ENCODE measurements around the gene KCNG2. TPM values are rescaled to one million over a fixed set of nuclear protein-coding genes. Genes with fewer than 3 reads are reported as not detected.
A peak's percentile ranks its signal among the peaks of the same experiment; 100 is the strongest.

The KCNG2 gene
- total and polyA plus RNA-seq, 2 of the 4 experiments (the other 2 are of a cell fraction) = not detected

DNA sequence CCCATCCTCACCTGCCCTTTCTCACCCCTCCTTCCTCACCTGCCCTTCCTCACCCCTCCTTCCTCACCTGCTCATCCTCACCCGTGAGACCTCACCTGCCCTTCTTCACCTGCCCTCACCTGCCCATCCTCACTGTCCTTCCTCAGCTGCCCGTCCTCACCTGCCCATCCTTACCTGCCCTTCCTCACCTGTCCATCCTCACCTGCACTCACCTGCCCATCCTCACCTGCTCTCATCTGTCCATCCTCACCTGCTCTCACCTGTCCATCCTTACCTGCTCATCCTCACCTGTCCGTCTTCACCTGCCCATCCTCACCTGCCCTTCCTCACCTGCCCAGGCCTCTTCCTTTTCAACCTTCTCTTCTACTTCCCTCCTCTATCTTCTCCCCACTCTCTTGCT lies 34.4 kb downstream of the KCNG2 start:
- Histone ChIP-seq H3K79me1 (ENCODE audit: low read depth in 1 of 2, low read length in 2 of 2) (no peaks in the 10 kb centered on the region), H2BK120ac (ENCODE audit: low read depth, low read length) (no peak overlapping the region), H3K4me1 (ENCODE audit: control insufficient read depth, insufficient read depth, low read length) (no peaks in the 10 kb centered on the region), H3K27me3 (ENCODE audit: control insufficient read depth, insufficient read depth, low read length) (peaks cover 7% of the 10 kb centered on the region; the same call in 1 of the 2 replicates), H3K18ac (ENCODE audit: low read depth, low read length) (no peak overlapping the region), H4K91ac (ENCODE audit: insufficient read depth, low read depth, low read length) (no peak overlapping the region), H3K14ac (replicated peaks; ENCODE audit: low read depth, low read length) (no peak overlapping the region), H3K9me3 (ENCODE audit: control insufficient read depth, insufficient read depth, low read length) (peaks cover 5% of the 10 kb centered on the region), H3K9me1 (ENCODE audit: insufficient read depth, low read length) (0 out of 2 replicates have a peak, but pooled peaks cover 8% of the 10 kb centered on the region), H3K4me3 (ENCODE audit: insufficient read depth, low read depth, low read length) (no peak overlapping the region), H3K56ac (ENCODE audit: extremely low read depth, insufficient read depth, low read length) (no peak overlapping the region), H2AK5ac (ENCODE audit: low read depth, low read length) (no peak overlapping the region), H4K20me1 (ENCODE audit: insufficient read depth, low read length) (no peaks in the 10 kb centered on the region), H3K4ac (ENCODE audit: low read depth, low read length) (no peak overlapping the region), H3K27ac (ENCODE audit: insufficient read depth, low read length) (no peak overlapping the region), H2AK9ac (replicated peaks; ENCODE audit: low read depth, low read length, poor library complexity) (no peak overlapping the region), H3K4me2 (ENCODE audit: low read depth, low read length) (no peak overlapping the region), H2BK15ac (ENCODE audit: low read depth, low read length) (no peak overlapping the region), H2BK20ac (ENCODE audit: low read depth, low read length) (no peak overlapping the region), H3K9ac (ENCODE audit: low read depth, low read length) (no peak overlapping the region), H2AFZ (replicated peaks; ENCODE audit: low read length, poor library complexity) (peak overlapping the region; percentile 67), H3K36me3 (ENCODE audit: control insufficient read depth, insufficient read depth, low read length) (no peaks in the 10 kb centered on the region), H4K5ac (ENCODE audit: low read depth, low read length) (no peak overlapping the region), H2BK5ac (ENCODE audit: low read depth, low read length, poor library complexity, severe bottlenecking) (no peak overlapping the region), H4K8ac (ENCODE audit: low read depth in 2 of 2, low read length in 2 of 2) (no peak overlapping the region), H3K23ac (ENCODE audit: low read depth, low read length) (no peak overlapping the region)
- ChIA-PET POLR2A (ENCODE audit: unreplicated experiment) (no interaction called here), CTCF (no interaction called here)
- 67% methylated on average over 3 of the region's 3 CpGs; no CpG with 5 or more reads in 1 of the 2 experiments for WGBS, 2 experiments (ENCODE audit: extremely low coverage in 2 of 2, insufficient read length in 1 of 2)
- in situ Hi-C loops (cut with MboI; ENCODE audit: low sequenced_read_pairs) = no loop called here
- BruUV-seq (replicated peaks) = no TSS peak
- no peak for ATAC-seq (ENCODE audit: low read depth)
- no peak for DNase-seq
- dilution Hi-C loops (cut with HindIII; ENCODE audit: low sequenced_read_pairs, unreplicated experiment) = no loop called here
- intact Hi-C loops (cut with micrococcal nuclease) = no loop called here
- TF ChIP-seq, protein P1, sequence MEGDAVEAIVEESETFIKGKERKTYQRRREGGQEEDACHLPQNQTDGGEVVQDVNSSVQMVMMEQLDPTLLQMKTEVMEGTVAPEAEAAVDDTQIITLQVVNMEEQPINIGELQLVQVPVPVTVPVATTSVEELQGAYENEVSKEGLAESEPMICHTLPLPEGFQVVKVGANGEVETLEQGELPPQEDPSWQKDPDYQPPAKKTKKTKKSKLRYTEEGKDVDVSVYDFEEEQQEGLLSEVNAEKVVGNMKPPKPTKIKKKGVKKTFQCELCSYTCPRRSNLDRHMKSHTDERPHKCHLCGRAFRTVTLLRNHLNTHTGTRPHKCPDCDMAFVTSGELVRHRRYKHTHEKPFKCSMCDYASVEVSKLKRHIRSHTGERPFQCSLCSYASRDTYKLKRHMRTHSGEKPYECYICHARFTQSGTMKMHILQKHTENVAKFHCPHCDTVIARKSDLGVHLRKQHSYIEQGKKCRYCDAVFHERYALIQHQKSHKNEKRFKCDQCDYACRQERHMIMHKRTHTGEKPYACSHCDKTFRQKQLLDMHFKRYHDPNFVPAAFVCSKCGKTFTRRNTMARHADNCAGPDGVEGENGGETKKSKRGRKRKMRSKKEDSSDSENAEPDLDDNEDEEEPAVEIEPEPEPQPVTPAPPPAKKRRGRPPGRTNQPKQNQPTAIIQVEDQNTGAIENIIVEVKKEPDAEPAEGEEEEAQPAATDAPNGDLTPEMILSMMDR (conservative IDR thresholded peaks at IDR 0.05; ENCODE audit: low read depth, low read length) = no peak
- TF ChIP-seq CHD1 (IDR thresholded peaks at IDR 0.05; ENCODE audit: low read depth, low read length) (no peak), MAZ (IDR thresholded peaks at IDR 0.05; ENCODE audit: borderline replicate concordance, low read depth, low read length) (no peak), NFE2L2 (IDR thresholded peaks at IDR 0.05; ENCODE audit: low read depth, low read length) (no peak), USF2 (IDR thresholded peaks at IDR 0.05; ENCODE audit: low read depth, low read length) (no peak), BHLHE40 (IDR thresholded peaks at IDR 0.05; ENCODE audit: low read depth, low read length) (no peak), FOS (IDR thresholded peaks at IDR 0.05; ENCODE audit: low read depth, low read length) (no peak), RFX5 (IDR thresholded peaks at IDR 0.05; ENCODE audit: low read depth, low read length) (no peak), POLR2A (IDR thresholded peaks at IDR 0.05; ENCODE audit: low read depth, low read length) (no peak), MXI1 (IDR thresholded peaks at IDR 0.05; ENCODE audit: borderline replicate concordance, low read depth, low read length) (no peak), RAD21 (IDR thresholded peaks at IDR 0.05; ENCODE audit: low read length) (no peak), CEBPB (IDR thresholded peaks at IDR 0.05; ENCODE audit: low read depth, low read length) (no peak), SMC3 (IDR thresholded peaks at IDR 0.05; ENCODE audit: low read depth, low read length) (no peak), RCOR1 (IDR thresholded peaks at IDR 0.05; ENCODE audit: insufficient replicate concordance, low read length) (no peak)
- TF ChIP-seq, protein P2, sequence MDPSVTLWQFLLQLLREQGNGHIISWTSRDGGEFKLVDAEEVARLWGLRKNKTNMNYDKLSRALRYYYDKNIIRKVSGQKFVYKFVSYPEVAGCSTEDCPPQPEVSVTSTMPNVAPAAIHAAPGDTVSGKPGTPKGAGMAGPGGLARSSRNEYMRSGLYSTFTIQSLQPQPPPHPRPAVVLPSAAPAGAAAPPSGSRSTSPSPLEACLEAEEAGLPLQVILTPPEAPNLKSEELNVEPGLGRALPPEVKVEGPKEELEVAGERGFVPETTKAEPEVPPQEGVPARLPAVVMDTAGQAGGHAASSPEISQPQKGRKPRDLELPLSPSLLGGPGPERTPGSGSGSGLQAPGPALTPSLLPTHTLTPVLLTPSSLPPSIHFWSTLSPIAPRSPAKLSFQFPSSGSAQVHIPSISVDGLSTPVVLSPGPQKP (IDR thresholded peaks at IDR 0.05; ENCODE audit: borderline replicate concordance, low read depth, low read length) = no peak

Data from IMR-90 (cell line).